Pancreas (tissue), 10 donors: Measurements from ENCODE around the gene PITRM1. TPM values are rescaled to one million over a fixed set of nuclear protein-coding genes. Genes with fewer than 3 reads are reported as not detected.

Experiments used
- ATAC-seq, 4 donors: fragments of 200-7000 bp; cut with Tn5 transposase; one replicate each; pipeline versions ENCODE4 v1.8.0 to v1.9.1; 2020; ENCODE audit warnings: mild to moderate bottlenecking in 4 of 4, moderate library complexity in 4 of 4
- DNase-seq, 6 donors: peaks; one replicate each; pipeline ENCODE4 v3.0.0-alpha.2; 2020
- FAIRE-seq: peaks from 2 replicates; lab custom pipeline; 2012; peaks lifted over from hg19 to GRCh38; lab: Jason Lieb, UNC
- H3K27ac ChIP-seq, 4 donors: fragments of 200-600 bp; sonication (generic); 1 replicate in 3 of 4; 2 replicates in 1 of 4; pipeline versions ENCODE4 v1.5.0 to v1.8.0; 2020
- H3K27me3 ChIP-seq, 4 donors: fragments of 200-600 bp; one replicate each; pipeline ENCODE4 v1.8.0; 2021
- H3K36me3 ChIP-seq, 3 donors: fragments of 200-600 bp; sonication (generic) in 1 of 3; one replicate each; pipeline versions ENCODE4 v1.5.0 to v1.8.0; 2020 to 2021
- H3K4me1 ChIP-seq, 3 donors: fragments of 200-600 bp; one replicate each; pipeline ENCODE4 v1.8.0; 2021
- H3K4me3 ChIP-seq, 4 donors: fragments of 200-600 bp; sonication (generic) in 2 of 4; one replicate each; pipeline versions ENCODE4 v1.5.0 to v1.8.0; 2020 to 2021
- H3K9me3 ChIP-seq, 4 donors: fragments of 200-600 bp; one replicate each; pipeline ENCODE4 v1.8.0; 2021
- WGBS, 2 donors: extraction: QIAGEN DNeasy Blood & Tissue Kit; methylation state at CpG; one replicate each; pipeline ENCODE4 v1.1.7; 2013; 5-methylcytosine and 5-hydroxymethylcytosine counted together
- intact Hi-C, 3 donors: fragments of 100-400 bp; cut with DNase I; formaldehyde crosslinking; loops; one replicate each; pipeline versions ENCODE4 v1.11.1 to v1.14.2; 2022
- polyA plus RNA-seq, 2 donors: library from polyadenylated mRNA; stranded (reverse); fragments of 200-250 nt; gene quantifications; one replicate each; pipeline ENCODE4 v1.2.3, GENCODE V29; 2013
- total RNA-seq, 6 donors: library from RNA; stranded (reverse); fragmentation: NEBNext Ultra II Directional in 4 of 6; extraction: Animal tissue kit (Norgen Biotek cat#: 25700) in 4 of 6; gene quantifications; one replicate each; pipeline versions ENCODE4 v1.2.1 to v1.2.4, GENCODE V29; 2021 to 2023
- TF ChIP-seq, protein P1 (sequence below), 4 donors: fragments of 200-600 bp; sonication (generic) in 3 of 4; IDR thresholded peaks; one replicate each; pipeline versions ENCODE4 v1.5.0 to v1.8.0; 2021; ENCODE audit warnings: antibody characterized with exemption in 4 of 4
- donor health status: healthy with polysubstance abuse.
- donor health status: DM: no; HTN: no; CAD: no; lungs with moderate emphysema.
- donor health status: DM: no; HTN: no; CAD: no.
- donor health status: control.
- donor health status: control.
- donor health status: Bipolar disorder and iron deficiency.
- donor health status: DM: yes; HTN: yes; CAD: no.
- donor health status: DM: no; HTN: no; CAD: no.
- donor health status: DM: no; HTN: no; CAD: no.
- donor health status: DM: yes; HTN: yes; CAD: no.

The PITRM1 gene
- total and polyA plus RNA-seq, 8 donors = 24.7 to 73.6 (median 31.5) TPM

DNA sequence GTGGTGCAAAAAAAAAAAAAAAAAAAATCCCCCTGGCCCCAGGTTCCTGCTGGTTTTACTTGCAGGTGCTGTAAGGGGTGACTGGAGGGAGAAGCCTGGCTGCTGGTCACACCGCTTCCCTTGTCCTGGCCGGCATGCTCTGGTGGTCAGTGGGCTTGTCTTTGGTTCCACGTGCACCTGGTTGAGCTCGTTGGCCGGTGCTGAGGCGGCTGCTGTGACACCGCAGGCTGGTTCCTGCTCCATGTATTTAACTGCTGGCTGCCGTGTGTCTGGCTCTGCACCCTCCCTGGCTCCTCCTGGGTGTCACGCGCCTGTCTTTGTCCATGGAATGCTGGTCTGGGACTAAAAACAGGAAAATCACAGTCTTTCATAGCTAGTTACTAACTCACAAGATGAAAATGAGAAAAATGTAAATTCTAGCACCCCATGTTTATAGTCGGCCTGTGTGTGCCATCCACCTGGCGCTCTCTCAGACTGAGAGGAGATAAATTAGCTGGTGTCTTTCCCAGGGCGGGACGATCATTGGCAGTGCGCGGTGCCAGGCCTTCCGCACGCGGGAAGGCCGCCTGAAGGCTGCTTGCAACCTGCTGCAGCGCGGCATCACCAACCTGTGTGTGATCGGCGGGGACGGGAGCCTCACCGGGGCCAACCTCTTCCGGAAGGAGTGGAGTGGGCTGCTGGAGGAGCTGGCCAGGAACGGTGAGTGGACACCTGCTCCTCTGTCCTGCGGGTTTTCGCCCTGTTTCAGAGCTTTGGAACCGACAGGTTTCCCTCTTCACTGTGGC is 71.5 kb downstream of the PITRM1 start:
- intact Hi-C loops = no loop called here
- Histone ChIP-seq H3K4me3 (no peak overlapping the region), H3K4me1 (peaks cover 0 to 2% (median 0%) of the 10 kb centered on the region in 3 donors), H3K27ac (no peak overlapping the region), H3K36me3 (no peaks in the 10 kb centered on the region), H3K27me3 (no peaks in the 10 kb centered on the region), H3K9me3 (no peaks in the 10 kb centered on the region)
- peak in 1 of 6 donors; percentile 43 for DNase-seq
- no peak for ATAC-seq
- WGBS, 2 donors = 79 to 89% methylated on average over 31 of the region's 31 CpGs
- FAIRE-seq = no peak
- TF ChIP-seq, protein P1, sequence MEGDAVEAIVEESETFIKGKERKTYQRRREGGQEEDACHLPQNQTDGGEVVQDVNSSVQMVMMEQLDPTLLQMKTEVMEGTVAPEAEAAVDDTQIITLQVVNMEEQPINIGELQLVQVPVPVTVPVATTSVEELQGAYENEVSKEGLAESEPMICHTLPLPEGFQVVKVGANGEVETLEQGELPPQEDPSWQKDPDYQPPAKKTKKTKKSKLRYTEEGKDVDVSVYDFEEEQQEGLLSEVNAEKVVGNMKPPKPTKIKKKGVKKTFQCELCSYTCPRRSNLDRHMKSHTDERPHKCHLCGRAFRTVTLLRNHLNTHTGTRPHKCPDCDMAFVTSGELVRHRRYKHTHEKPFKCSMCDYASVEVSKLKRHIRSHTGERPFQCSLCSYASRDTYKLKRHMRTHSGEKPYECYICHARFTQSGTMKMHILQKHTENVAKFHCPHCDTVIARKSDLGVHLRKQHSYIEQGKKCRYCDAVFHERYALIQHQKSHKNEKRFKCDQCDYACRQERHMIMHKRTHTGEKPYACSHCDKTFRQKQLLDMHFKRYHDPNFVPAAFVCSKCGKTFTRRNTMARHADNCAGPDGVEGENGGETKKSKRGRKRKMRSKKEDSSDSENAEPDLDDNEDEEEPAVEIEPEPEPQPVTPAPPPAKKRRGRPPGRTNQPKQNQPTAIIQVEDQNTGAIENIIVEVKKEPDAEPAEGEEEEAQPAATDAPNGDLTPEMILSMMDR (IDR thresholded peaks at IDR 0.05) = no peak

DNA sequence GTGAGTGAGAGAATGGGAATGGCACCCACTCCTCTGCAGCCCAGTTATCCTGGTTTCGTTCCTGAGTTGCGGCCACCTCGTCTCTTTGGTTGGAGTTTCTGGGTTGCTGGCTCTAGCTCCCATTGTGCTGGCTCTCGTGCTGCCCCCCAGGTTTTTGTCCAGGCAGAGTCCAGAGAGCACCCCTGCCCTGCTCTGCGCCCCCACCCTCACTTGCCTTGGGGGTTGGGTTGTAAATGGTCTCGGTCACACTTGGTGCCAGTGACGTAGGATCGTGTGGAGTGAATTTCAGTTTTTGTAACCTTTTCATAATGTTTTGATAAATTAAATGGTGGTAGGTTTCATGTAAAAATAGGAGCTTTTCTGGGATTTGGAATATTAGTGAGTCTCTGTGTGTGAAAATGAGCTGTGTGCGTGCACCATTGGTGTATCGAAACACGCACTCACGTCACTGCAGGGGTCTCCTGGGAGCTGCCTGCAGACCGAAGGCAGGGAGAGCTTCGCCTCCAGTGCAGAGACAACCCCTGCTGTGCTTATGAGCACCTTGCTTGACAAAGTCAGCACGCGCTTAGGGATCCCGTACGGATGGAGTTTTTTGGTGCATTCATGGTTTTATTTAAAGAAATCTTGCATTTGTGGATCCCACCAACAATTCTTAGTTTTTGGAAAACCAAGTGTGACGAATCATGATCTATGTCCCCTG is 72.3 kb downstream of the PITRM1 start:
- DNase-seq (peak in 1 of 6 donors; percentile 8), FAIRE-seq (no peak), ATAC-seq (no peak)
- no peaks in the 10 kb centered on the region for H3K36me3 ChIP-seq
- H3K27ac ChIP-seq = no peak overlapping the region
- no peaks in the 10 kb centered on the region for H3K27me3 ChIP-seq
- H3K4me3 ChIP-seq = no peak overlapping the region
- WGBS, 2 donors = 78 to 88% methylated on average over 19 of the region's 19 CpGs
- intact Hi-C loops = no loop called here
- TF ChIP-seq, protein P1 (IDR thresholded peaks at IDR 0.05) = no peak
- H3K4me1 ChIP-seq = peaks cover 0 to 3% (median 3%) of the 10 kb centered on the region in 3 donors
- no peaks in the 10 kb centered on the region for H3K9me3 ChIP-seq

DNA sequence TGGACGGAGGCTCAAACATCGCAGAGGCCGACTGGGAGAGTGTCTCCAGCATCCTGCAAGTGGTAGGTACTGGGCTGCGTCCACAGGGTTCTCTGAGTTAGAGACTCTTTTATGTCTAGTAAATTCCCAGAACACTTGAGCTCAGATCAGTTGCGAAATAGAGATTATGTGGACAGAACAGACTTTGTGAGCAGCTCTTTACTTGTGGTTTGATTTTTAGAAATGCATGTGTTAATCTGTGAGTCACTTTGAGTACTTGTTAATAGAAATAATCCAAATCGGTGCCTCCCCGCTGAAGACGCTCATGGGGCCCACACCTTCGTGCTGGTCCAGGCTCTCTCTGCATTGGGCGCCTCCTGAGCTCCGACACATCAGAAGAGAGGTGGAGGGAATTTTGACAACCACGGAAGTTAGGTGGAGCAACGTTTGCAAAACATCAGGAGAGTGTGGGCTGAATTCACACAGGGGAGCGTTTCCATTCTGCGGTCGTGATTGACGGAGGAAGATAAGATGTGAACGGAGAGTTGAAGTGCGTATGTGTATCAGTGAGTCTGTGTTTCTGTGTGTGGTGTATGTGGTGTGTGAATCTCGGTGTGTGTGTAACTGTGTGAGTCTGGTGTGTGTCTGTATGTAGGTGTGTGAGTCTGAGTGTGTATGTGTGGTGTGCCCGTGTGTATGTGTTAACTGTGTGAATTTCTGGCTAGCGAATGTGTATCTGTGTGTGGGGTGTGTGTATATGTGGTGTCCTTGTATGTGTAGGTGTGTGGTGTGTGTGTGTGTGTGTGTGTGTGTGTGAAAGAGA is 73.1 kb downstream of the PITRM1 start:
- no peak overlapping the region for H3K4me3 ChIP-seq
- FAIRE-seq (no peak), DNase-seq (peak in 1 of 6 donors; percentile 23), ATAC-seq (no peak)
- H3K27ac ChIP-seq = no peak overlapping the region
- no peaks in the 10 kb centered on the region for H3K36me3 ChIP-seq
- TF ChIP-seq, protein P1 (IDR thresholded peaks at IDR 0.05) = no peak
- H3K27me3 ChIP-seq = no peaks in the 10 kb centered on the region
- intact Hi-C loops = no loop called here
- WGBS, 2 donors = 55 to 68% methylated on average over 22 of the region's 22 CpGs
- no peaks in the 10 kb centered on the region for H3K9me3 ChIP-seq
- peaks cover 0 to 3% (median 3%) of the 10 kb centered on the region in 3 donors for H3K4me1 ChIP-seq

DNA sequence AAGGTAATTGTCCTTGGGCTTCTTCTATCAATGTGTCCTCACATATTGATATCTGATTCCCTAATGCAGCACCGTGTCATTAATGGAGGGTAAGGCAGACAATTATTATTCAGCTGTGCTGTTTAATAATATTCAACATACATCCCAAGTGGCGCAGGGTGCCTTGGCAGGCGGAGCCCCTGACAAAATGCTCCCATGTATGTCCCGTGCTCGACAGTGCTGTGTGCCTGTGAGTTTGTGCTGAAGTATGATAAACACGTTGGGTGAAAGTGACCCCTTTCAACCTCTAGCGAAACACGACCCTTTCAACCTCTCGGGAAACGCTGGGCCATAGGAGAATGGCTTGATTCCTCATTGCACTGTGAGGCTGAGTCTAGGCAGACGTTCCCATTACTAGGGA is 73.9 kb downstream of the PITRM1 start:
- FAIRE-seq (no peak), DNase-seq (peak in 1 of 6 donors; percentile 10), ATAC-seq (no peak)
- Histone ChIP-seq H3K27ac (no peak overlapping the region), H3K4me1 (peaks cover 0 to 3% (median 3%) of the 10 kb centered on the region in 3 donors), H3K4me3 (no peak overlapping the region), H3K27me3 (no peaks in the 10 kb centered on the region), H3K9me3 (no peaks in the 10 kb centered on the region), H3K36me3 (no peaks in the 10 kb centered on the region)
- intact Hi-C loops = no loop called here
- WGBS, 2 donors = 63 to 72% methylated on average over 11 of the region's 11 CpGs
- TF ChIP-seq, protein P1 (IDR thresholded peaks at IDR 0.05) = no peak
